Hindlimb muscle (tissue), 1 donor: ENCODE results near the gene CRTC1. TPM values are rescaled to one million over a fixed set of nuclear protein-coding genes. Genes with fewer than 3 reads are reported as not detected.
A peak's percentile ranks its signal among the peaks of the same experiment; 100 is the strongest.
"Not testable (repeated sequence)": the region's sequence is repeated elsewhere in the genome, so short reads cannot be mapped to it uniquely, and the experiment has no call there.

ENCODE experiments used
- DNase-seq: peaks from one replicate; pipeline ENCODE4 v3.0.0-alpha.2; 2013
- polyA plus RNA-seq: library from polyadenylated mRNA; unstranded; fragments of 120-200 nt; gene quantifications from one replicate; pipeline ENCODE4 v1.2.1, GENCODE V29; 2013; ENCODE audit not compliant: insufficient read length

The CRTC1 gene
- polyA plus RNA-seq, 1 donor: 19.2 TPM

GRCh38 chr19:18804643-18805042 lies 121.2 kb downstream of the CRTC1 start:
- no peak for DNase-seq

- peak; percentile 79 for DNase-seq
Measured at GRCh38 chr19:18807861-18808331, 124.4 kb downstream of the CRTC1 start.

- DNase-seq: peak; percentile 57
Measured at GRCh38 chr19:18809149-18809868, 125.8 kb downstream of the CRTC1 start.

GRCh38 chr19:18811638-18812037 lies 128.2 kb downstream of the CRTC1 start:
- DNase-seq: not testable (repeated sequence)

GRCh38 chr19:18814063-18814462 lies 130.6 kb downstream of the CRTC1 start:
- DNase-seq: peak; percentile 74

- DNase-seq: no peak
Measured at GRCh38 chr19:18815673-18816072, 132.2 kb downstream of the CRTC1 start.

- not testable (repeated sequence) for DNase-seq
Measured at GRCh38 chr19:18816645-18817044, 133.2 kb downstream of the CRTC1 start.

GRCh38 chr19:18817574-18817973 lies 134.1 kb downstream of the CRTC1 start:
- no peak for DNase-seq

- no peak for DNase-seq
Measured at GRCh38 chr19:18828786-18829185, 145.3 kb downstream of the CRTC1 start.

GRCh38 chr19:18830488-18830887 lies 147.0 kb downstream of the CRTC1 start:
- no peak for DNase-seq

GRCh38 chr19:18831524-18832305 lies 148.2 kb downstream of the CRTC1 start, which contains the start of gene UPF1:
Gene UPF1 (plus strand): TSS chr19:18831959. CDS start chr19:18832210, 251 bp downstream.
- DNase-seq: peak; percentile 98

Other genes with a start within 250 kb of the CRTC1 start
- 231 TPM for gene ISYNA1, start 245.5 kb upstream of the CRTC1 start, polyA plus RNA-seq
- 20.8 TPM for gene ELL, start 161.6 kb upstream of the CRTC1 start, polyA plus RNA-seq
- gene FKBP8, start 140.1 kb upstream of the CRTC1 start, polyA plus RNA-seq: 134 TPM
- 77.3 TPM for gene KXD1, start 125.8 kb upstream of the CRTC1 start, polyA plus RNA-seq
- gene UBA52, start 111.8 kb upstream of the CRTC1 start, polyA plus RNA-seq: 1,296 TPM
- 32.7 TPM for gene REX1BD, start 94.9 kb upstream of the CRTC1 start, polyA plus RNA-seq
- gene CRLF1, start 76.9 kb upstream of the CRTC1 start, polyA plus RNA-seq: 6.4 TPM
- 3.5 TPM for gene TMEM59L, start 70.8 kb upstream of the CRTC1 start, polyA plus RNA-seq
- 5.4 TPM for gene KLHL26, start 46.7 kb upstream of the CRTC1 start, polyA plus RNA-seq
- gene COMP, start 107.6 kb downstream of the CRTC1 start, polyA plus RNA-seq: 2.0 TPM
- gene UPF1, start 148.3 kb downstream of the CRTC1 start, polyA plus RNA-seq: 44.7 TPM
- 49.3 TPM for gene CERS1, start 212.5 kb downstream of the CRTC1 start, polyA plus RNA-seq
- 84.2 TPM for gene COPE, start 235.7 kb downstream of the CRTC1 start, polyA plus RNA-seq
- gene DDX49, start 236.0 kb downstream of the CRTC1 start, polyA plus RNA-seq: 40.2 TPM